Neural progenitor cell (in vitro differentiated cells): Measurements from ENCODE around the gene IQCF5. TPM values are rescaled to one million over a fixed set of nuclear protein-coding genes. Genes with fewer than 3 reads are reported as not detected.
"Not testable (repeated sequence)": the region's sequence is repeated elsewhere in the genome, so short reads cannot be mapped to it uniquely, and the experiment has no call there.

Experiments used
- DNase-seq: peaks from one replicate; pipeline ENCODE4 v3.0.0-alpha.2; 2016; ENCODE audit warnings: low spot score
- H2AFZ ChIP-seq: fragments of 200-600 bp; sonication (generic); replicated peaks from 2 replicates; pipeline ENCODE4 v1.6.1; 2016; ENCODE audit warnings: antibody characterized with exemption
- H3F3A ChIP-seq: fragments of 200-600 bp; sonication (generic); 2 replicates; pipeline ENCODE4 v1.6.1; 2016; ENCODE audit warnings: antibody characterized with exemption, low read depth
- H3K27ac ChIP-seq: fragments of 200-600 bp; sonication (generic); 2 replicates; pipeline ENCODE4 v1.5.1; 2016; ENCODE audit warnings: mild to moderate bottlenecking
- H3K27me3 ChIP-seq: fragments of 200-600 bp; sonication (generic); 2 replicates; pipeline ENCODE4 v1.6.1; 2016; ENCODE audit warnings: mild to moderate bottlenecking, moderate library complexity
- H3K36me3 ChIP-seq: fragments of 200-600 bp; sonication (generic); 2 replicates; pipeline ENCODE4 v1.5.1; 2016
- H3K4me1 ChIP-seq: fragments of 200-600 bp; sonication (generic); 2 replicates; pipeline ENCODE4 v1.6.1; 2016; ENCODE audit warnings: mixed run types
- H3K4me2 ChIP-seq: fragments of 200-600 bp; sonication (generic); 2 replicates; pipeline ENCODE4 v1.6.1; 2016
- H3K4me3 ChIP-seq: fragments of 200-600 bp; sonication (generic); 2 replicates; pipeline ENCODE4 v1.5.1; 2016
- H3K79me2 ChIP-seq: fragments of 200-600 bp; sonication (generic); 2 replicates; pipeline ENCODE4 v1.6.1; 2016; ENCODE audit warnings: low read depth
- H3K9ac ChIP-seq: fragments of 200-600 bp; sonication (generic); 2 replicates; pipeline ENCODE4 v1.6.1; 2016
- H3K9me3 ChIP-seq: fragments of 200-600 bp; sonication (generic); 2 replicates; pipeline ENCODE4 v1.5.1; 2016; ENCODE audit warnings: low read depth
- H4K20me1 ChIP-seq: fragments of 200-600 bp; sonication (generic); 2 replicates; pipeline ENCODE4 v1.6.1; 2016; ENCODE audit warnings: low read depth
- H3K27ac Mint-ChIP-seq: 3 replicates; pipeline ENCODE4 v1.8.0; 2021; ENCODE audit warnings: mixed read lengths
- H3K27me3 Mint-ChIP-seq: 2 replicates; pipeline ENCODE4 v1.8.0; 2022; ENCODE audit warnings: low read depth, mild to moderate bottlenecking, inconsistent platforms, moderate library complexity, mixed read lengths; ENCODE audit not compliant: insufficient read depth
- H3K36me3 Mint-ChIP-seq: 3 replicates; pipeline ENCODE4 v1.8.0; 2021; ENCODE audit warnings: mixed read lengths
- H3K4me1 Mint-ChIP-seq: 3 replicates; pipeline ENCODE4 v1.8.0; 2021; ENCODE audit warnings: mixed read lengths
- H3K4me3 Mint-ChIP-seq: 3 replicates; pipeline ENCODE4 v1.8.0; 2021; ENCODE audit warnings: mild to moderate bottlenecking, moderate library complexity, mixed read lengths
- H3K9me3 Mint-ChIP-seq: 3 replicates; pipeline ENCODE4 v1.8.0; 2020; ENCODE audit warnings: mixed read lengths
- EZH2 ChIP-seq: fragments of 200-600 bp; sonication (generic); IDR thresholded peaks from 2 replicates; pipeline ENCODE4 v1.6.1; 2017; ENCODE audit warnings: antibody characterized with exemption, mild to moderate bottlenecking, moderate library complexity
- EZH2phosphoT487 ChIP-seq: fragments of 200-600 bp; sonication (generic); IDR thresholded peaks from 2 replicates; pipeline ENCODE4 v1.6.1; 2017; ENCODE audit warnings: antibody characterized with exemption
- total RNA-seq: library from RNA; depleted of rRNA; stranded (reverse); fragments of >200 nt; gene quantifications from 2 replicates; pipeline ENCODE4 v1.2.3, GENCODE V29; 2015; ENCODE audit warnings: low replicate concordance
- TF ChIP-seq, protein P1 (sequence below): fragments of 200-600 bp; sonication (generic); IDR thresholded peaks from 2 replicates; pipeline ENCODE4 v1.5.1; 2017; ENCODE audit warnings: antibody characterized with exemption, mild to moderate bottlenecking

IQCF5 gene
- total RNA-seq, 1 donor from 2014 or later: not detected

- Histone ChIP-seq H3K4me1 (no peaks in the 10 kb centered on the region), H2AFZ (peak overlapping the region; percentile 84), H3K79me2 (no peaks in the 10 kb centered on the region), H4K20me1 (no peaks in the 10 kb centered on the region), H3K4me2 (no peak overlapping the region), H3K27ac (no peak overlapping the region), H3K4me3 (no peak overlapping the region), H3K9me3 (no peaks in the 10 kb centered on the region), H3K36me3 (no peaks in the 10 kb centered on the region), H3K9ac (no peak overlapping the region), H3F3A (no peaks in the 10 kb centered on the region), H3K27me3 (no peaks in the 10 kb centered on the region)
- Mint-ChIP-seq H3K27ac (no peak overlapping the region), H3K4me3 (no peak overlapping the region), H3K4me1 (no peaks in the 10 kb centered on the region), H3K9me3 (no peaks in the 10 kb centered on the region), H3K36me3 (no peaks in the 10 kb centered on the region), H3K27me3 (peaks cover 4% of the 10 kb centered on the region)
- TF ChIP-seq EZH2phosphoT487: no peak
- TF ChIP-seq, protein P1, sequence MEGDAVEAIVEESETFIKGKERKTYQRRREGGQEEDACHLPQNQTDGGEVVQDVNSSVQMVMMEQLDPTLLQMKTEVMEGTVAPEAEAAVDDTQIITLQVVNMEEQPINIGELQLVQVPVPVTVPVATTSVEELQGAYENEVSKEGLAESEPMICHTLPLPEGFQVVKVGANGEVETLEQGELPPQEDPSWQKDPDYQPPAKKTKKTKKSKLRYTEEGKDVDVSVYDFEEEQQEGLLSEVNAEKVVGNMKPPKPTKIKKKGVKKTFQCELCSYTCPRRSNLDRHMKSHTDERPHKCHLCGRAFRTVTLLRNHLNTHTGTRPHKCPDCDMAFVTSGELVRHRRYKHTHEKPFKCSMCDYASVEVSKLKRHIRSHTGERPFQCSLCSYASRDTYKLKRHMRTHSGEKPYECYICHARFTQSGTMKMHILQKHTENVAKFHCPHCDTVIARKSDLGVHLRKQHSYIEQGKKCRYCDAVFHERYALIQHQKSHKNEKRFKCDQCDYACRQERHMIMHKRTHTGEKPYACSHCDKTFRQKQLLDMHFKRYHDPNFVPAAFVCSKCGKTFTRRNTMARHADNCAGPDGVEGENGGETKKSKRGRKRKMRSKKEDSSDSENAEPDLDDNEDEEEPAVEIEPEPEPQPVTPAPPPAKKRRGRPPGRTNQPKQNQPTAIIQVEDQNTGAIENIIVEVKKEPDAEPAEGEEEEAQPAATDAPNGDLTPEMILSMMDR: no peak
- no peak for TF ChIP-seq EZH2
- no peak for DNase-seq
Measured at GRCh38 chr3:51869304-51869703, 6.1 kb downstream of the IQCF5 start.

DNA sequence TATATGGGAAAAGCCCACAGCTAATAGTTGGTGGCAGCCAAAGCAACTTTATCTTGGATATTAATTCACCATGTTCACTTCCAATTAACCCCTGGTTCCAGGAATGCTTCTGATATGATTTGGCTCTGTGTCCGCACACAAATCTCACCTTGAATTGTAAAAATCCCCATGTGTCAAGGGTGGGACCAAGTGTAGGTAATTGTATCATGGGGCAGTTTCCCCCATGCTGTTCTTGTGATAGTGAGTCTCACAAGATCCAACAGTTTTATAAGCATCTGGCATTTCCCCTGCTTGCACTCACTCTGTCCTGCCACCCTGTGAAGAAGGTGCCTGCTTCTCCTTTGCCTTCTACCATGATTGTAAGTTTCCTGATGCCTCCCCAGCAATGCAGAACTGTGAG, 6.5 kb downstream of the IQCF5 start:
- not testable (repeated sequence) for H3K4me3 Mint-ChIP-seq, H3K4me1 ChIP-seq, H4K20me1 ChIP-seq, H3K27me3 Mint-ChIP-seq, H3K9me3 ChIP-seq, DNase-seq, H3K9ac ChIP-seq, H3K27ac ChIP-seq, H3K4me2 ChIP-seq, H3F3A ChIP-seq, H3K9me3 Mint-ChIP-seq, H3K4me3 ChIP-seq, H3K27ac Mint-ChIP-seq, H3K4me1 Mint-ChIP-seq, H3K36me3 ChIP-seq, H3K27me3 ChIP-seq, H3K36me3 Mint-ChIP-seq, H3K79me2 ChIP-seq
- H2AFZ ChIP-seq: peak overlapping the region; percentile 84

GRCh38 chr3:51862886-51863285, 12.5 kb downstream of the IQCF5 start:
- no peak overlapping the region for H3K4me3 ChIP-seq
- Mint-ChIP-seq H3K27ac (no peak overlapping the region), H3K4me3 (no peak overlapping the region), H3K9me3 (no peaks in the 10 kb centered on the region), H3K27me3 (peaks cover 2% of the 10 kb centered on the region), H3K36me3 (no peaks in the 10 kb centered on the region), H3K4me1 (no peaks in the 10 kb centered on the region)
- no peaks in the 10 kb centered on the region for H3K79me2 ChIP-seq
- no peak overlapping the region for H3K9ac ChIP-seq
- no peak overlapping the region for H3K27ac ChIP-seq
- no peak overlapping the region for H3K4me2 ChIP-seq
- H2AFZ ChIP-seq: no peak overlapping the region
- H3K4me1 ChIP-seq: no peaks in the 10 kb centered on the region
- H3K36me3 ChIP-seq: no peaks in the 10 kb centered on the region
- H4K20me1 ChIP-seq: no peaks in the 10 kb centered on the region
- H3F3A ChIP-seq: no peaks in the 10 kb centered on the region
- H3K27me3 ChIP-seq: no peaks in the 10 kb centered on the region
- TF ChIP-seq, protein P1: no peak
- no peak for TF ChIP-seq EZH2phosphoT487
- TF ChIP-seq EZH2: no peak
- no peak for DNase-seq
- H3K9me3 ChIP-seq: no peaks in the 10 kb centered on the region

GRCh38 chr3:51860703-51861665, 14.4 kb downstream of the IQCF5 start, which contains the start of gene IQCF2:
Gene IQCF2 (plus strand): TSS chr3:51861615. CDS start chr3:51861667, 52 bp downstream.
- Histone ChIP-seq H2AFZ (no peak within 1 kb of the TSS), H3K36me3 (no peaks in the 10 kb centered on the region), H3K4me3 (no peak within 1 kb of the TSS), H3F3A (no peaks in the 10 kb centered on the region), H3K4me1 (no peaks in the 10 kb centered on the region), H3K27ac (no peak within 1 kb of the TSS), H3K9me3 (no peaks in the 10 kb centered on the region), H3K4me2 (no peak within 1 kb of the TSS), H3K27me3 (no peaks in the 10 kb centered on the region), H3K79me2 (no peaks in the 10 kb centered on the region), H4K20me1 (no peaks in the 10 kb centered on the region), H3K9ac (no peak within 1 kb of the TSS)
- Mint-ChIP-seq H3K27me3 (peaks cover 2% of the 10 kb centered on the region), H3K4me1 (no peaks in the 10 kb centered on the region), H3K9me3 (peaks cover 9% of the 10 kb centered on the region), H3K36me3 (no peaks in the 10 kb centered on the region), H3K27ac (no peak within 1 kb of the TSS), H3K4me3 (no peak within 1 kb of the TSS)
- TF ChIP-seq, protein P1: no peak
- TF ChIP-seq EZH2 (no peak), EZH2phosphoT487 (no peak)
- DNase-seq: no peak

- not testable (repeated sequence) for H3K79me2 ChIP-seq, H3K4me3 ChIP-seq, H3K36me3 Mint-ChIP-seq, H3K36me3 ChIP-seq, H3K27ac Mint-ChIP-seq, H4K20me1 ChIP-seq, H3K9me3 Mint-ChIP-seq, H3K27ac ChIP-seq, H3K4me3 Mint-ChIP-seq, DNase-seq, H3K9me3 ChIP-seq, H3F3A ChIP-seq, H3K27me3 ChIP-seq, H3K9ac ChIP-seq, H2AFZ ChIP-seq, H3K4me1 Mint-ChIP-seq, H3K4me1 ChIP-seq, H3K4me2 ChIP-seq, H3K27me3 Mint-ChIP-seq
Measured at GRCh38 chr3:51855411-51855810, 20.0 kb downstream of the IQCF5 start.
